ENCODE data around the gene ZNF358. TPM values are rescaled to one million over a fixed set of nuclear protein-coding genes. Genes with fewer than 3 reads are reported as not detected.

The ZNF358 gene
- total RNA-seq, 1 donor from 2014 or later: 16.9 TPM

DNA sequence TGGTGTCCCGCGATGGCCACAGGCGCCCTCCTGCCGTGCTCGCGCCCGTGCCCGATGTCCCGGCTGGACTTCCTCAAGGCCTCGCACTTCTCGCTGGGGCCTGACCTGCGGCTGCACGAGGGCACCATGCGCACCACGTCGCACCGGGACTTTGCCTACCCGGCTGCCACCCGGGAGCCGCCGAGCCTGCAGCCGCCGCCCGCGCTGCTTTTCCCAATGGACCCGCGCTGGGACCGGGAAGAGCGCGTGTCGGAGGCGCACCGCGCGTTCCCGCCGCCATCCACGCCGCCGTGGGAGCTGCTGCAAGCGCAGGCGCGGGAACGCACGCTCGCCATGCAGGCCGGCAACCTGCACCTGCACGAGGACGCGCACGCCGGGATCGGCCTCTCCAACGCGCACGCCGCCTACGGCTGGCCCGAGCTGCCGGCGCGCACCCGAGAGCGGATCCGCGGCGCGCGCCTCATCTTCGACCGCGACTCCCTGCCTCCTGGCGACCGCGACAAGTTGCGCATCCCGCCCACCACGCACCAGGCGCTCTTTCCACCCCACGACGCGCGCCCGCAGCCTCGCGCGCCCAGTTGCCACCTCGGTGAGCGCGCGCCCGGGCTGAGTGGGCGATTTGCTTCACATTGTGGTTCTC is 15.0 kb upstream of the ZNF358 start:
- no peak overlapping the region for H3K27ac Mint-ChIP-seq

DNA sequence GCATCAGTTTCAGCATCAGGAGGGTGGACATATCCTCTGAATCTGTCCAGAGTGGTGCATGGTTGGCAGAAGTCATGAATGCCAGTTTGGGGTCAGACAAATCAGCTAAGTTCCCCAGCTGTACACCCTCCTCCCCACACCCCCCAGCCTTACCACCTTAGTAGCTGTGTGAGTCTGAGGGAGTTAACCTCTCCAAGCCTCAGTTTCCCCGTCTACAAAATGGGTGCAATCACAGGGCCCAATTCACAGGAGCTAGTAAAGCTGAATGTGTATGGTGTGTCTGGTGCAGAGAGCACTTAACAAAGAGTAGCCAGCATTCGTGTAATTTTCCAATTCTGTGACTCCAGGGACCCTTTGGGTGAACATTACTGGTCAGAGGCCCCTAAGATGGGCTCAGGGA is 13.4 kb upstream of the ZNF358 start:
- no peak overlapping the region for H3K27ac Mint-ChIP-seq
- CTCF ChIA-PET: no interaction called here
- POLR2A ChIA-PET: no interaction called here
- H3K4me3 Mint-ChIP-seq: no peak overlapping the region
- ATAC-seq (ENCODE audit: low read depth): no peak
- H3K27me3 Mint-ChIP-seq: peaks cover 41% of the 10 kb centered on the region
- H3K4me1 Mint-ChIP-seq: peaks cover 18% of the 10 kb centered on the region
- DNase-seq: no peak
- no peaks in the 10 kb centered on the region for H3K9me3 Mint-ChIP-seq
- TF ChIP-seq, protein P1, sequence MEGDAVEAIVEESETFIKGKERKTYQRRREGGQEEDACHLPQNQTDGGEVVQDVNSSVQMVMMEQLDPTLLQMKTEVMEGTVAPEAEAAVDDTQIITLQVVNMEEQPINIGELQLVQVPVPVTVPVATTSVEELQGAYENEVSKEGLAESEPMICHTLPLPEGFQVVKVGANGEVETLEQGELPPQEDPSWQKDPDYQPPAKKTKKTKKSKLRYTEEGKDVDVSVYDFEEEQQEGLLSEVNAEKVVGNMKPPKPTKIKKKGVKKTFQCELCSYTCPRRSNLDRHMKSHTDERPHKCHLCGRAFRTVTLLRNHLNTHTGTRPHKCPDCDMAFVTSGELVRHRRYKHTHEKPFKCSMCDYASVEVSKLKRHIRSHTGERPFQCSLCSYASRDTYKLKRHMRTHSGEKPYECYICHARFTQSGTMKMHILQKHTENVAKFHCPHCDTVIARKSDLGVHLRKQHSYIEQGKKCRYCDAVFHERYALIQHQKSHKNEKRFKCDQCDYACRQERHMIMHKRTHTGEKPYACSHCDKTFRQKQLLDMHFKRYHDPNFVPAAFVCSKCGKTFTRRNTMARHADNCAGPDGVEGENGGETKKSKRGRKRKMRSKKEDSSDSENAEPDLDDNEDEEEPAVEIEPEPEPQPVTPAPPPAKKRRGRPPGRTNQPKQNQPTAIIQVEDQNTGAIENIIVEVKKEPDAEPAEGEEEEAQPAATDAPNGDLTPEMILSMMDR (IDR thresholded peaks at IDR 0.05): no peak
- no peaks in the 10 kb centered on the region for H3K36me3 Mint-ChIP-seq (ENCODE audit: low read depth)
- intact Hi-C loops (cut with micrococcal nuclease): no loop called here

More for the DNA sequence above, 15.0 kb upstream of the ZNF358 start:
- Mint-ChIP-seq H3K9me3 (no peaks in the 10 kb centered on the region), H3K27me3 (peaks cover 41% of the 10 kb centered on the region), H3K4me1 (peaks cover 14% of the 10 kb centered on the region), H3K36me3 (ENCODE audit: low read depth) (no peaks in the 10 kb centered on the region), H3K4me3 (peak overlapping the region; percentile 28)
- intact Hi-C loops (cut with micrococcal nuclease): no loop called here
- DNase-seq (no peak), ATAC-seq (ENCODE audit: low read depth) (no peak)
- TF ChIP-seq, protein P1 (IDR thresholded peaks at IDR 0.05): no peak
- ChIA-PET CTCF (no interaction called here), POLR2A (no interaction called here)

DNA sequence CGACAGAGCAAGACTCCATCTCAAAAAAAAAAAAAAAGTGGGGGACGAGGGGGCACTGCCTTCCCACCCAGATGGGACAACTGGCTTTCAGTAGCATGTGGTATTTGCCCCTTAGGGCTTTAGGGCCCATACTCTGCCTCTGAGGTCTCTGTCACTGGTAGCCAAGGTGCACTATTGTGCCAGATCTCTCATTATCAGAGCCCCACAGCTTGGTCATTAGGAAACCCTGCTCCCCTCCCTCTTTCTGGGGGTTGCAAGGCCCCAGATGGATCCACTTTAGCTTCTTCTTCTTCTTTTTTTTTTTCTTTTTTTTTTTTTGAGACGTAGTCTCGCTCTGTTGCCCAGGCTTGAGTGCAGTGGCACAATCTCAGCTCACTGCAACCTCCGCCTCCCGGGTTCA is 11.2 kb upstream of the ZNF358 start:
- intact Hi-C loops (cut with micrococcal nuclease): no loop called here
- H3K36me3 Mint-ChIP-seq (ENCODE audit: low read depth): no peaks in the 10 kb centered on the region
- ATAC-seq (ENCODE audit: low read depth): no peak
- ChIA-PET POLR2A (interaction anchor here (0.6 kb wide), 1 partner anchor 79 kb away, joined by 7 read pairs; no protein-coding TSS in a partner anchor), CTCF (no interaction called here)
- no peak overlapping the region for H3K27ac Mint-ChIP-seq
- H3K9me3 Mint-ChIP-seq: no peaks in the 10 kb centered on the region
- peaks cover 40% of the 10 kb centered on the region for H3K27me3 Mint-ChIP-seq
- TF ChIP-seq, protein P1 (IDR thresholded peaks at IDR 0.05): no peak
- peaks cover 17% of the 10 kb centered on the region for H3K4me1 Mint-ChIP-seq
- DNase-seq: no peak
- no peak overlapping the region for H3K4me3 Mint-ChIP-seq

DNA sequence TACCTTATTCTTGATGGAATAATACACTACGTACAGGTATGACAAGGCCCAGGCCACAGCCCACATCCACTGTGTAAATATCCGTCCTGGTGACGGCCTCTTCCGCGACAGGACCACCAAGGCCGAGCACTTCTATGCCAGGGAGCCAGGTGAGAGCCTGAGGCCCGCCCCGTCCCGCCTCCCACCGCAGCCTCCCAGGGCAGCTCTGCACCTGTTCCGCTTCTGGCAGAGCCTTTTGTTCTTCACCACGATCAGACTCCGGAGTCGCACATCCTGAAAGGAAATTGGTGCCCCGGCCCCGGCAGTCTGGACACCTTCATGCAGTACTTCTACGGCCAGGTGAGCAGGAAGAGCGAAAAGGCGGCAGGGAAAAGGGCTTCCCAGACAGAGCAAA is 10.6 kb upstream of the ZNF358 start:
- Mint-ChIP-seq H3K4me1 (peaks cover 17% of the 10 kb centered on the region), H3K9me3 (no peaks in the 10 kb centered on the region), H3K36me3 (ENCODE audit: low read depth) (no peaks in the 10 kb centered on the region), H3K27ac (no peak overlapping the region), H3K27me3 (peaks cover 37% of the 10 kb centered on the region), H3K4me3 (no peak overlapping the region)
- TF ChIP-seq, protein P1 (IDR thresholded peaks at IDR 0.05): no peak
- CTCF ChIA-PET: no interaction called here
- POLR2A ChIA-PET: interaction anchor here (0.6 kb wide), 1 partner anchor 78 kb away, joined by 7 read pairs; no protein-coding TSS in a partner anchor
- ATAC-seq (ENCODE audit: low read depth) (no peak), DNase-seq (no peak)
- intact Hi-C loops (cut with micrococcal nuclease): no loop called here

DNA sequence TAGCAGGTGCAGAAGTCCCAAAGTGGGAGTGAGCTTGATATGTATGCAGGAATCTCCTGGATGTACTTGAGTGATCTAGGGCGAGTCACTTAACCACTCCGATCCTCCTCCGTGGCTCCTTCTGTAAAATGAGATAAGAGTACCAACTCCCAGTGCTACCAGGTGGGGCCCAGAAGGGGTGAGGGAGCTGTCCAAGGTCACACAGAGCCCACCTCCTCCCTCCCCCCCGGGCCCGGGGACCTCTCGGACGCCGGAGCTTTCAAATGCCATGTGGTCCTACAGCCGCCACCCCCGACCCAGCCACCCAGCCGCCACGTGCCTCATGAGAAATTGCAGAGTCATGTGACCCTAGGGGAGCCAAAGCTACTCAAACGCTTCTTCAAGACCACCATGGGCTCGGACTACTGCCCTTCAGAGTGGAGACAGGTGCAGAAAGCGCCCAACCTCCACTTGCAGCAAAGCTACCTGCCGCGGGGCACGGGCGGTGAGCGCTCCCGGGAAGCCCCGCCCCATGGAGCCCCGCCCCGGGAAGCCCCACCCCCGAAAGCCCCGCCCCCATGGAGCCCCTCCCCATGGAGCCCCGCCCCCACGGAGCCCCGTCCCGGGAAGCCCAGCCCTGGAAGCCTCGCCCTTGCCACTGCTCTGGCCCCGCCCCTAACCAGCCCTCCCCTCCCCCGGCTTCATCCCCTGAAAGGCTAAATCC is 10.1 kb upstream of the ZNF358 start:
- Mint-ChIP-seq H3K27me3 (peaks cover 36% of the 10 kb centered on the region), H3K27ac (no peak overlapping the region), H3K4me3 (no peak overlapping the region), H3K36me3 (ENCODE audit: low read depth) (no peaks in the 10 kb centered on the region), H3K4me1 (peaks cover 17% of the 10 kb centered on the region), H3K9me3 (no peaks in the 10 kb centered on the region)
- POLR2A ChIA-PET: interaction anchor here (0.6 to 0.8 kb wide), 2 partner anchors 12 to 17 kb away, joined by 3 to 5 read pairs; partner anchors contain the start of gene MCOLN1
- intact Hi-C loops (cut with micrococcal nuclease): loop anchor here (2.0 kb wide), 1 partner anchor 17 kb away; the partner anchor contains the start of gene PEX11G
- ATAC-seq (ENCODE audit: low read depth) (peak; percentile 55), DNase-seq (no peak)
- CTCF ChIA-PET: no interaction called here
- TF ChIP-seq, protein P1 (IDR thresholded peaks at IDR 0.05): no peak
